ENCODE data around the gene NANP. TPM values are rescaled to one million over a fixed set of nuclear protein-coding genes. Genes with fewer than 3 reads are reported as not detected.

The NANP gene
- total RNA-seq, 1 experiment from 2014 or later: 7.3 TPM

- BruUV-seq (replicated peaks): no TSS peak
- intact Hi-C loops (cut with micrococcal nuclease): no loop called here
- CTCF ChIA-PET: no interaction called here
- Histone ChIP-seq H3K4me1 (ENCODE audit: control insufficient read depth in 1 of 2, insufficient read depth in 2 of 2, low read length in 2 of 2) (peaks cover 3 to 18% of the 10 kb centered on the region in 2 experiments; a peak in 3 of 4 replicates), H3K9ac (ENCODE audit: low read length) (no peak overlapping the region), H3K9me2 (ENCODE audit: insufficient read depth) (no peaks in the 10 kb centered on the region), H2AFZ (ENCODE audit: low read depth, low read length, poor library complexity, severe bottlenecking) (no peak overlapping the region), H3K9me3 (ENCODE audit: control insufficient read depth in 1 of 2, insufficient read depth in 1 of 2, low read depth in 1 of 2, low read length in 2 of 2) (no peaks in the 10 kb centered on the region), H4K20me1 (ENCODE audit: insufficient read depth) (no peaks in the 10 kb centered on the region), H3K79me2 (ENCODE audit: insufficient read depth, low read length) (no peaks in the 10 kb centered on the region), H3K27me3 (ENCODE audit: insufficient read depth, low read length) (no peaks in the 10 kb centered on the region), H3K4me2 (ENCODE audit: low read length) (no peak overlapping the region), H3K36me3 (ENCODE audit: control insufficient read depth in 1 of 2, insufficient read depth in 2 of 2, low read length in 2 of 2) (no peaks in the 10 kb centered on the region), H3K27ac (ENCODE audit: low read depth, low read length) (no peak overlapping the region), H3K4me3 (replicated peaks in 1 of 2; ENCODE audit: low read depth in 1 of 2, low read length in 2 of 2) (no peak overlapping the region)
- no peak for TF ChIP-seq ZBTB33 (IDR thresholded peaks at IDR 0.05; ENCODE audit: extremely low read depth, insufficient replicate concordance, low read length)
- no peak for TF ChIP-seq JUND (IDR thresholded peaks at IDR 0.05)
- TF ChIP-seq EGR1 (IDR thresholded peaks at IDR 0.05; ENCODE audit: low read depth): no peak
- no peak for TF ChIP-seq SRF (IDR thresholded peaks at IDR 0.05; ENCODE audit: low read depth)
- TF ChIP-seq YY1 (IDR thresholded peaks at IDR 0.05; ENCODE audit: extremely low read depth, insufficient replicate concordance, low read depth, low read length): no peak
- POLR2A ChIA-PET: no interaction called here
- ATAC-seq: no peak
- RAD21 ChIA-PET (ENCODE audit: low non-redundant PET in 1 of 2, low total read pairs in 2 of 2, uncharacterized antibody in 2 of 2, unreplicated experiment in 2 of 2): no interaction called here
- no peak for DNase-seq (ENCODE audit: low read depth, low spot score)
Measured at GRCh38 chr20:25580711-25581110, 43.1 kb downstream of the NANP start.

- DNase-seq (ENCODE audit: low read depth, low spot score): no peak
- ATAC-seq: no peak
- H3K9me3 ChIP-seq (ENCODE audit: control insufficient read depth in 1 of 2, insufficient read depth in 1 of 2, low read depth in 1 of 2, low read length in 2 of 2): no peaks in the 10 kb centered on the region
- no TSS peak for BruUV-seq (replicated peaks)
- peaks cover under 1 to 9% of the 10 kb centered on the region in 2 experiments; a peak in 3 of 4 replicates for H3K4me1 ChIP-seq (ENCODE audit: control insufficient read depth in 1 of 2, insufficient read depth in 2 of 2, low read length in 2 of 2)
- no peaks in the 10 kb centered on the region for H3K79me2 ChIP-seq (ENCODE audit: insufficient read depth, low read length)
- POLR2A ChIA-PET: interaction anchor here (0.6 kb wide), 1 partner anchor 164 kb away, joined by 3 read pairs; no protein-coding TSS in a partner anchor
- no peak overlapping the region for H3K9ac ChIP-seq (ENCODE audit: low read length)
- no peaks in the 10 kb centered on the region for H3K27me3 ChIP-seq (ENCODE audit: insufficient read depth, low read length)
- no peak overlapping the region for H2AFZ ChIP-seq (ENCODE audit: low read depth, low read length, poor library complexity, severe bottlenecking)
- H4K20me1 ChIP-seq (ENCODE audit: insufficient read depth): no peaks in the 10 kb centered on the region
- H3K27ac ChIP-seq (ENCODE audit: low read depth, low read length): no peak overlapping the region
- RAD21 ChIA-PET (ENCODE audit: low non-redundant PET in 1 of 2, low total read pairs in 2 of 2, uncharacterized antibody in 2 of 2, unreplicated experiment in 2 of 2): no interaction called here
- no peak overlapping the region for H3K4me3 ChIP-seq (replicated peaks in 1 of 2; ENCODE audit: low read depth in 1 of 2, low read length in 2 of 2)
- H3K36me3 ChIP-seq (ENCODE audit: control insufficient read depth in 1 of 2, insufficient read depth in 2 of 2, low read length in 2 of 2): no peaks in the 10 kb centered on the region
- no peaks in the 10 kb centered on the region for H3K9me2 ChIP-seq (ENCODE audit: insufficient read depth)
- CTCF ChIA-PET: no interaction called here
- no peak overlapping the region for H3K4me2 ChIP-seq (ENCODE audit: low read length)
- intact Hi-C loops (cut with micrococcal nuclease): loop anchor here (10.0 kb wide), 1 partner anchor 274 kb away; no protein-coding TSS in a partner anchor
- TF ChIP-seq CBX3 (IDR thresholded peaks at IDR 0.05; ENCODE audit: low read depth) (no peak), EZH2 (IDR thresholded peaks at IDR 0.05) (no peak), SP1 (IDR thresholded peaks at IDR 0.05; ENCODE audit: low read depth) (no peak), TCF7L2 (IDR thresholded peaks at IDR 0.05; ENCODE audit: borderline replicate concordance, extremely low read depth, insufficient read depth, insufficient read length) (no peak), CTCF (IDR thresholded peaks at IDR 0.05 in 2 of 3, conservative IDR thresholded peaks at IDR 0.05 in 1 of 3; ENCODE audit: borderline replicate concordance in 1 of 3, insufficient read depth in 1 of 3, low read depth in 2 of 3, low read length in 2 of 3) (no peak), POLR2AphosphoS5 (IDR thresholded peaks at IDR 0.05; ENCODE audit: low read depth, low read length) (no peak), EGR1 (IDR thresholded peaks at IDR 0.05; ENCODE audit: low read depth) (no peak), JUND (IDR thresholded peaks at IDR 0.05) (no peak)
Measured at GRCh38 chr20:25579081-25579770, 44.6 kb downstream of the NANP start.
